Transverse colon (tissue), 4 donors: ENCODE data around the gene SBNO1.

Source experiments
- EP300 ChIP-seq: sonication (generic); formaldehyde crosslinking; IDR thresholded peaks from one replicate; pipeline ENCODE4 v1.6.1; 2017; ENCODE audit warnings: antibody characterized with exemption, low read depth
- POLR2A ChIP-seq: fragments of 450-650 bp; IDR thresholded peaks from one replicate; pipeline ENCODE4 v1.6.1; 2016; ENCODE audit warnings: antibody characterized with exemption, mild to moderate bottlenecking, moderate library complexity
- POLR2AphosphoS5 ChIP-seq, 3 donors: sonication (generic); formaldehyde crosslinking; IDR thresholded peaks; one replicate each; pipeline ENCODE4 v1.6.1; 2016; ENCODE audit warnings: antibody characterized with exemption in 3 of 3
- TF ChIP-seq, protein P1 (sequence below), 5 experiments: fragments of 200-600 bp in 3 of 5; fragments of 450-650 bp in 2 of 5; sonication (generic) in 3 of 5; IDR thresholded peaks; 1 replicate in 2 of 5; 2 replicates in 3 of 5; pipeline ENCODE4 v1.5.1; 2016 to 2017; ENCODE audit warnings: antibody characterized with exemption in 5 of 5, inconsistent platforms in 3 of 5, mild to moderate bottlenecking in 2 of 5, moderate library complexity in 1 of 5

DNA sequence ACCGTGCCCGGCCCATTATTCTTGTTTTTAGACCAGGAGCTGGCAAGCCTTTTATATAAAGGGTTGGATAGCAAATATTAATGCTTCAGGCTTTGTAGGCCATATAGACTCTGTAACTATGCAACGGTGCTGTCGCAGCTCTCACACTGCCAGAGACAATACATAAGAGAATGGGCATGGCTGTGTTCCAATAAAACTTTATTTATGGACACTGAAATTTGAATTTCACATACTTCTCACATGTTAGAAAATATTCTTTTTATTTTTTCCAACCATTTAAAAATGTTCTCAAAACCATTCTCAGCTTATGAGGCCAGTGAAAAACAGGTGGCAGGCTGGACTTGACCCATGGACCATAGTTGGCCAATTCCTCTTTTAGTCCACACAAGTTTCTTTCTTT is 80.0 kb downstream of the SBNO1 start:
- TF ChIP-seq POLR2A (no peak), POLR2AphosphoS5 (IDR thresholded peaks at IDR 0.05) (no peak), EP300 (no peak)
- TF ChIP-seq, protein P1, sequence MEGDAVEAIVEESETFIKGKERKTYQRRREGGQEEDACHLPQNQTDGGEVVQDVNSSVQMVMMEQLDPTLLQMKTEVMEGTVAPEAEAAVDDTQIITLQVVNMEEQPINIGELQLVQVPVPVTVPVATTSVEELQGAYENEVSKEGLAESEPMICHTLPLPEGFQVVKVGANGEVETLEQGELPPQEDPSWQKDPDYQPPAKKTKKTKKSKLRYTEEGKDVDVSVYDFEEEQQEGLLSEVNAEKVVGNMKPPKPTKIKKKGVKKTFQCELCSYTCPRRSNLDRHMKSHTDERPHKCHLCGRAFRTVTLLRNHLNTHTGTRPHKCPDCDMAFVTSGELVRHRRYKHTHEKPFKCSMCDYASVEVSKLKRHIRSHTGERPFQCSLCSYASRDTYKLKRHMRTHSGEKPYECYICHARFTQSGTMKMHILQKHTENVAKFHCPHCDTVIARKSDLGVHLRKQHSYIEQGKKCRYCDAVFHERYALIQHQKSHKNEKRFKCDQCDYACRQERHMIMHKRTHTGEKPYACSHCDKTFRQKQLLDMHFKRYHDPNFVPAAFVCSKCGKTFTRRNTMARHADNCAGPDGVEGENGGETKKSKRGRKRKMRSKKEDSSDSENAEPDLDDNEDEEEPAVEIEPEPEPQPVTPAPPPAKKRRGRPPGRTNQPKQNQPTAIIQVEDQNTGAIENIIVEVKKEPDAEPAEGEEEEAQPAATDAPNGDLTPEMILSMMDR (IDR thresholded peaks at IDR 0.05), result no peak
